ENCODE results near the gene MYO6.

GRCh38 chr6:75863001-75863400 is 114.0 kb downstream of the MYO6 start:
- TF ChIP-seq, protein P1, sequence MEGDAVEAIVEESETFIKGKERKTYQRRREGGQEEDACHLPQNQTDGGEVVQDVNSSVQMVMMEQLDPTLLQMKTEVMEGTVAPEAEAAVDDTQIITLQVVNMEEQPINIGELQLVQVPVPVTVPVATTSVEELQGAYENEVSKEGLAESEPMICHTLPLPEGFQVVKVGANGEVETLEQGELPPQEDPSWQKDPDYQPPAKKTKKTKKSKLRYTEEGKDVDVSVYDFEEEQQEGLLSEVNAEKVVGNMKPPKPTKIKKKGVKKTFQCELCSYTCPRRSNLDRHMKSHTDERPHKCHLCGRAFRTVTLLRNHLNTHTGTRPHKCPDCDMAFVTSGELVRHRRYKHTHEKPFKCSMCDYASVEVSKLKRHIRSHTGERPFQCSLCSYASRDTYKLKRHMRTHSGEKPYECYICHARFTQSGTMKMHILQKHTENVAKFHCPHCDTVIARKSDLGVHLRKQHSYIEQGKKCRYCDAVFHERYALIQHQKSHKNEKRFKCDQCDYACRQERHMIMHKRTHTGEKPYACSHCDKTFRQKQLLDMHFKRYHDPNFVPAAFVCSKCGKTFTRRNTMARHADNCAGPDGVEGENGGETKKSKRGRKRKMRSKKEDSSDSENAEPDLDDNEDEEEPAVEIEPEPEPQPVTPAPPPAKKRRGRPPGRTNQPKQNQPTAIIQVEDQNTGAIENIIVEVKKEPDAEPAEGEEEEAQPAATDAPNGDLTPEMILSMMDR (IDR thresholded peaks at IDR 0.05) = no peak
- TF ChIP-seq POLR2A (IDR thresholded peaks at IDR 0.05) = no peak

Measured in adrenal gland (tissue), 5 donors.